IPS-NIHi7 (cell line): ENCODE measurements around the gene CCER1.

ENCODE experiments used
- DNase-seq: peaks from one replicate; pipeline ENCODE4 v3.0.0; 2012; ENCODE audit warnings: mixed read lengths; ENCODE audit errors: extremely low spot score

CCER1 gene

DNA sequence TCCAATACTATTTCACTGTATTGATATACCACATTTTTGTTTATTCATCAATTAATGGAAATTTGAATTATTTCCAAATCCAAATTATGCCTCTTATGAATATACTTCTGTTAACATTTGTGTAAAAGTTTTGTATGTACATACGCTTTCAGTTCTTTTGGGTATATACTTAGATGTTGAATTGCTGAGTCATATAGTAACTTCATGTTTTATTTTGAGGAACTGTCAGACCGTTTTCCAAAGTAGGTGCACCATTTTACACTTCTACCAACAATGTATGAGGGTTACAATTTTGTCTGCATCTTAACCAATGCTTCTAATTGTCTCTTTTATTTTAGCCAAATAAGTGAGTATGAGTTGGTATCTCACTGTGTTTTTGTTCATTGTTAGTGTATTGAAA is 10.2 kb upstream of the CCER1 start:
- no peak for DNase-seq

DNA sequence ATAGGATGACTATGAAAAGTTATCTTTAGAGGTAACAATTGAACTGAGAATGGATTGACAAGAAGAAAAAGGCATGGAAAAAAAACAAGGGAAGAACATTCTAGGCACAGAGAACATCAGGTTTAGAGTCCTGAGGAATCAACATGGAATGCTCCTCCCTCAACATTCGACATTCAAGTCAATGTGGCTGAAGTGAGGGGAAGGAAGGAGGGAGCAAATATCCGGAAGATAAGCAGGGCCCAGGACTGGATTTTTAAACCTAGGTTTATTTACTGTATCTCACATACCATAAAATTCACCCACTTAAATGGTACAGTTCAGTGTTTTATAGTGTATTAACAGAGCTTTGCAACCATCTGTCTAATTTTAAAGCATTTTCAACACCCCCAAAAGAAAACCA is 9.6 kb upstream of the CCER1 start:
- DNase-seq: no peak

DNA sequence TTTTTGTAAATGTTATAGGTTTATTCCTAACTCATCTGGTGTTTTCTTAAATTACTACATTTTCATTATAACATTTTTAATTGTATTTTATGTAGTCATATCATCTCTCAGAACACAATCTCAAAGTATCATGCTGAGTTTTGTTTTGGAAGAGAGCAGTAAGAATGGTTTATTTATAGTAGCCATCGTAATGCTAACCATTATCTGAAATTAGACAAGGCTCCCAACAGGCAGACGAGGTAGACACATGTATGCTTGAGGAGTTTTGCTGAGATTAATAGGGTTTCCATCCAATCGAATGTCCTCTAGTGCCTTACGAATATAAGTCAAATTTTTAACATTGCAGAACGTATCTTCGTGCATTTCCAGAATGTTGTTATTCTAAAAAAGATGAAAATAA is 9.0 kb upstream of the CCER1 start:
- no peak for DNase-seq

DNA sequence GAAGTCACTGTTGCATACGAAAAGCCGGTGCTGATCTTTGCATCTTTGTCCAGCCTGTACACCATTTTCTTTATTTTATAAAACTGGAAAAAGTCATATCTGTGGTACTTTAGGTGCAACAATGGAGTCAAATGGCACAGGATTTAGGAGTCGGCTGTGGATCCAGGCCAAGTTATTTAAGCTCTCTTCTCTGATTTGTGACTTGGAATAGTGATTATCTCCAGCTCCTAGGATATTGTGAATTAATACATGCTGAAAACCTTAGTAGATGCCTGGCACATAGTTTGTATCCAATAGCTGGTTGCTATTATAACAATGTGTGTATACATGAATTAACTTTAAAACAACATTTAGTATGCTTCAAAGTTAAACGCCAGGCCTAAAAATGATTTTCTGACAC is 6.2 kb upstream of the CCER1 start:
- DNase-seq: no peak

DNA sequence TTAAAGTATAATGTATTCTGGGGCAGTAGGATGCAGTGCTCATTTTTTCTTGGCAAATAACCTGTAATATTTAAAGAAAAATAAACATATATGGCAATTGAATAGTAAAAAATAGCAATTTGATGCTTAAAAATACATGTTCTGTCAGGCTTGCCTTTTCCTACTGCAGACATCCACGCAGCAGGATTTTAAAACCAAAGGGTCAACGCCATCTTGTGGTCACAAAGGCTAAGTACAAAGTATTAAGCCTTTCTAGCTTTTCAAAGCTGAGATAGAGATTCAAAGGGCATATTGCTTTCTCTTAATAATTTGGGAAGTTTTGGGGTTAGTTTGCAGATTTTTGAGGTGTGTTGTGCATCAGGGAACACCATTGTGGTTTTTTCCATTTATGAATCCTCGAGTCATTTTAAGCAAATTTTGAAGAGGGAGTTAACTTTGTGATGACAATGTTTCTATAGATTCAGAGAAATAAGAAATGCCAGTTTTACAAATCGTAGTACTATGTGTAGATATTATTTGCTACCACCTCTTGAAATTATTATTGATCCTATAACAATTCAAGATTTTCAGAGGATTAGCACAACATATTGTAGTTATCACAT is 4.7 kb upstream of the CCER1 start:
- peak; percentile 30 for DNase-seq

DNA sequence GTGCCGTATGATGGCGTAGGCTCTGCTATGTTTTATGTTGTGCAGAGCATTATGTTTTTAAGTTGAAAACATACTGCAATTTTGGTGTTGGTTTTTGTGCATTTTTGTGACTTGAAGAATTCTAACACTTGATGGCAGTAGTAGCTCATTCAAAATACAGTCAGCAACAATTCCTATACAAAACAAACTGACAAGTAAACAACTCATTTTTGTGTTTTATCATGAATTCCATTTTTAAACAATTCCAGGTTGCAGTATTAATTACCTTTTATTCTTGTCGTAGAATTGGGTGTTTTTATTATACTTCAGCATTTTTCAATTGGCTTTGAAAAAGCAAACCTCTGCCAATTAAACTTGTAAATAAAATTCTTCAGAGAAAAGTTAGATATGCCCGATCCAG is 4.1 kb upstream of the CCER1 start:
- DNase-seq: no peak

DNA sequence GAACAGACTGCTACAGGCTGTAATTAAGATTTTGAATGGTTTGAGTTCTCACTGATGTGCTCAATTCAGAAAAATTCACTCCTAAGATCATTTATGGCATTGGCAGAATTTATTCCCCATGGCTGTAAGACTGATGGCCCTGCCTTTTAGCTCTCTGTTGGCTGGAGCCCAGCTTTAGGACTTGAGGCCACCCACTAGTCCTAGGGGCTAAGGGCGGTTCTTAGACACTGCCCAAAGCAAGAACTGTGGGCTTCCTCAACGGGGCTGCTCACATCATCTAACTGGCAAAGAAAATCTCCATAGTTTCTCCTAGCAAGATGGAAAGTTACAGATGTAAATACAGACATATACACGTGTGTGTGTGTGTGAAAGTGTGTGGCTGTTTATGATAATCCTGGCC is 3.4 kb upstream of the CCER1 start:
- no peak for DNase-seq

DNA sequence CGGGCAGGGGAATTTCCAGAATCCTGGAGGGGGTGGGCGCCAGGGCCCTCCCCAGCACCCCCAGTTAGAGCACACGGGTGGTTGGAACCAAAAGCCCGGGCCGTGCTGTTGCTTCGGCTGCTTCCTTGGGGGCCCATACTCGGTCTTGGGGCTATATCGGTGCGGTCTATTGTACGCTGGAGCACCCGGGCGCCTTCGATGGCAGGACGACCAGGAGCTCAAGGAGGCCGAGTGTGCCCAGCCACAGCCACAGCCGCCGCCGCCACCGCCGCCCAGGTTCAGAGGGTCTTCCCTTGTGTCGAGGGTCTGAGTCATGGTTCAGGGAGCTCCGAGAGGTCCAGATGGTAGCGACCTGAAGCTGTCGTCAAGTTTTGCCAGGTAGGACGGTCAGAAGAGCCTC is 548 bp downstream of the CCER1 start:
- DNase-seq: no peak

DNA sequence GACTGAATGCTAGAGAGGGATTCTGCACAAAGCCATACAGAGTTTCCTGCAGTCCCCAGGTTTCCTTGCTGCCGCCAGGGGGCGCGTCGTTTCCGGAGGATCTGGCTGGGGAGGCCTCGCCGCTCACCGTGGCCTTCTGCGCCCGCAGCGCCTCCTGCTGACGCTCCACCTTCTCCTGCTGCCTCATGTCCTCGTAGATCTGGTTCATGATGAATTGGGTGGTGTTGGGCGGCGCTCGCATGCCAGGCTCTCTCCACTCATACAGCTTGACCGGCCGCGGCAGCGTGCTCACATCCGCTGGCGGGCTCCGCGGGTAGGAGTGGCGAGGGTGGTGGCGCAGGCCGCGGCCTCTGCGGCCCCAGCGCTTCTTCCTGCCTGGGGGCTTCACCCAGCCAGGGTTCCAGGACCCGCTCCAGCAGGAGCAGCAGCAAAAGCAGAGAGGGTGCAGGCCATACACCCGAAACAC is 987 bp downstream of the CCER1 start:
- DNase-seq: peak; percentile 77

DNA sequence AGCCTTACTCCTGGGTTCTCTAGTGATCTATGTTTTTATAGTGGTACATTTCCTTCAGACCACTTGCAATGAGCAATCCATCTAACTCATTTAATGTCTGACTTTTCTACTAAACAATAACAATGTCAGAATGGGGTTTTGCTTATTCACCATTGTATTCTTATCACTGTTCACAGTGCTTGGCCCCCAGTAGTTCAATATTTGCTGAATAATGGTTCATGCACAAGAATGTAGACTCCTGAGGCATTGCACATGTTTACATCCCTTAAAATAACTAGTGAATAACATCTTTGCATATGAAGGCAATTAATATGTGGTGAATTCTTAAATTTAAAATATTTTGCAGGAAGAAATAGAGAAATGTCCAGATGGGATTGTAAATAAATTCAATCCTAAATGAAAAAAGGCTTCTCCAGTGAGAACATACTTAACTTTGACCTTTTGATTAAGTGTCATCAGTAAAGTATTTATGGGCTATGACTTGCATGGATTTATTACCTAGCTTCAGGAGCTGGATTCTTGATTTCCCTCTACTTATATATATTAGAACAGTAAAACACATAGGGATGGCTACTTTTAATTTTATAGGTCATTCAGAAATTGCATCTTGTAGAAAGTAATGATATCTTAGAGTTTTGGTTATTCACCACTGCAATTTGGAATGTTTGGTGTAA is 3.4 kb downstream of the CCER1 start:
- no peak for DNase-seq

DNA sequence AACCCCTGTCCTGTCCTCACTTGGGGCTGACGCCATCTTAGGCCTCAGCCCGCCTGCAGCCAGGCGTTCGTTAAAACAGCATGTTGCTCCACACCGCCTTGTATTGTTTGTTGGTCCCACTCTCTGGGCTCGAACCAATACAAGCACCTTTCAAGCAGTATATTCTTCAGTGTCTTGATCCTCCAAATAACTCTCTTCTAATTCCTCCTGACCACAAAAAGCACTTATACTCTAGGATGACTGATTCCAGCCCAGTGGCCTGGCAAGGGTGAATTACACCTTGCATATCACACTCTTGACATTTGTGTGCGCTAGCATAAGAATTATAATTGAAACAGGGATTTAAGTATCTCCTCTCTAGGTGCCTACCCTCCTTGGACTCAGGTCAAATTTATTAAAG is 7.1 kb downstream of the CCER1 start:
- no peak for DNase-seq

DNA sequence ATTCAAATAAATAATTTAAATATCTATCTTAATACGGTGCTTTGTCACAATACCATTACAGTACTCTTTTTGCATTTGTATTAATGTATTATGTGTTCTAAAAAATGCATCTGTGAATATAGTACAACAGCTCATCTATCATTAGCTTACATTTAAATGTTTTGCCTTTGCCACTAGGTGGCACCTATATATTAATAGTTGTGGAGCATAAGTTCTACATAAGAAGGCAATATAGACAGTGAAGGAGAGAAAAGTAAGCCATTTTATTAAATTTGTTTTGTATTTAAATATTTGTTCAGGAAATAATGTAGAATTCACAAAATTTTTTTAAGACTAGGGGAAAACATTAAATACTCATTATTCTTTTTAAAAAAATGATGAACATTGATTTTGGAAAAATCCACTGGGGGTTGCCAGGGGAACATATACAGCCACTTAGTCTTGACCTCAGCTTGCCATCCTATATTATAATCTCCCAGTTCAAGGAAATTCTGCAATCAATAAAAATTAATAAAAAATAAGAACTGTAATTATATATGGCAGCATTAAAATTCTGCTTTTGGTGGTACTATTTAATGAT is 9.8 kb downstream of the CCER1 start:
- no peak for DNase-seq

DNA sequence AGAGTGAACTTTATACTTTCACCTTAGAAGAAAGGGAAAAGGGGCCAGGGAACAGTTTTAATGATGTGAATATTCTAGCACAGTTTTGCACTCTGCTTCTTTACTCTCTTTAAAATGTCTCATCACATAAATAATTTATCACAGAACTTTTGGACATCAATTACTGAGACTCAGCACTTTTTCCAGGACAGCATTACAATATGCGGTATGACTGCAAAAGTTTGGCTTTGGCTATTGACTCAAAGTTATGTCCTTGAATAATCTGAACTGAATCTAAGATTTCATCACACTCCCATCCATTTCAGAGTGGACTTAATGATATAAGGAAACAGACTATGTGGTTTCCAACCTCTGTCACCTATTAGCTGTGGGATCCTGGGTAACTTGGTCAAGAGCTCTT is 11.7 kb downstream of the CCER1 start:
- no peak for DNase-seq

DNA sequence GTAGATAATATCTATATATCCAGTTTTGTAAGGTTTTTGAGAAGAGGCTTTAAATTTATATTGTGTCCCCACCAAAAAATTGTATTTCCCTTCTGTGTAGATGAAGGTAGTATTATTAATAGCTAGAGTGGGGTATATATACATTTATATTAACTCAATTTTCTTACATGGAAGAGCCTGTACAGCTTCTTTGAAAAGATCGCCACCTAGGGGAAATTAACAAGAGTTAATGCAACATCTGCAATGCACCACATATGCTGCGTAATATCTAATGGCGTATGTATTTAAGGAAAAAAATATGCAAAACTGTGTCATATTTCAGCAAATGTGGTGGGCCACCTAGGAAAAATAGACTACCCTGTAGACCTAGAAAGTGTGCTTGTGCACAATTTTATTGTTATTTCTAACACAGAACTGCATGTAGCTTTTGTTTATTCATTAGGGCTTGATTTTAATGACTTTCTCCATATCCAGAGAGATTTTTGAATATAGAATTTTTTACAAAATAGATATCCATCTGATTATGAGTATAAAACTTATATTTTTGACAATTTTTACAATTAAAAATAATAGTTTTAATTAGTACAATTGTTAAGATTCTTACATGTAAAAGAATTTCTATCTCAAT is 14.0 kb downstream of the CCER1 start:
- no peak for DNase-seq

DNA sequence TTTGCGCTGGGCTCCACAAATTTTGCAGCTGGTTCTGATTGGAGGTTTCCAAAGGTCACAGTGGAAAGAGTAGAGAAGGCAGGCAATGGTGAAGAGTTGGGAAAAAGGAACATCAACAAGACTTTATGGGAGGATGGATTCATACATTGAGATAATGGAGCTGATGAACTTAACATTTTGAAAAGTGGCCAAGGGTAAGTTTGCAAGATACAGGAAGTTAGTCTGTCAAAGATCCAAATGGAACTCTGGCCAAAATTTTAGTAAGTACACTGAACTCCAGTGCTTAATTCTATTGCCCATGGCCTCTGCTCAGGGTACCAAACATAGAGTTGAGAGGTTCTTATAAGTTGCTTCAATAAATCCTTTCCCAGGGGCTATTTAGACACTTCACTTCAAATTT is 15.6 kb downstream of the CCER1 start:
- no peak for DNase-seq

DNA sequence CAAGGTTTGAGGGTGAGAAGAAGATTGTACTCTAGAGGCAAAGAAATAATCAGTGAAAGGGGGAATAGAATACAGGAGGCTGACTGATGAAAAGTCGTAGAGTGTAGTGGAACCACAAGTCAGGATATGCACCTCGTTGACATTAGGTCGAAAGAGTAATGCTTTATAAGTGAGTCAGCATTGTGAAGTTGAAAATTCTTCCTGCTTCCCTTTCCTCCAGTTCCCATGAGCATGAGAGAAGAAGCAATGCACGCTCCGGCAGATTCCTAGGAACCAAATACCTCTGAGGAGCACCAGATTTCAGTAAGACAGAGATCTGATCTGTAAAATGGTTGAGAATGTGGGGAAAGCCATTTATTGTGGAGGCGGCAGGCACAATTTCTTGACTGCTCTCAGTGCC is 16.5 kb downstream of the CCER1 start:
- DNase-seq: no peak

DNA sequence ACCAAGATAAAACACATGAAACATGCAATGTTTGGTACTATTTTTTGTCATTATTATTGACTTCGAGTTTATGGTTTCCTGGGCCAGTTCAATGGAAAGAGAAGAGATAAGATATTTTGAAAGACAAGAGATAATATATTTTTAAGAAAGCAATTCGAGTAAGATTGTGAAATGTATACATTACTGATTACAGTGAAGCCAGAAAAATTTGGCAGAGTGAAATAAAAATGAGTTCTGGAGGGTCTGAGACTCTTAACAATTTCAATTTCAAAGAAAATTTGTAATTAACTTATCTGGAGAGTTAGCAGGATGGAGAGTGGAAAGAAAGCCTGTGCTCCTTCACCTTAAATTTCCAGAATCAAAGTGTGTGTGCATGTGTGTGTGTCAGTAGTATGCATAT is 17.3 kb downstream of the CCER1 start:
- DNase-seq: no peak

DNA sequence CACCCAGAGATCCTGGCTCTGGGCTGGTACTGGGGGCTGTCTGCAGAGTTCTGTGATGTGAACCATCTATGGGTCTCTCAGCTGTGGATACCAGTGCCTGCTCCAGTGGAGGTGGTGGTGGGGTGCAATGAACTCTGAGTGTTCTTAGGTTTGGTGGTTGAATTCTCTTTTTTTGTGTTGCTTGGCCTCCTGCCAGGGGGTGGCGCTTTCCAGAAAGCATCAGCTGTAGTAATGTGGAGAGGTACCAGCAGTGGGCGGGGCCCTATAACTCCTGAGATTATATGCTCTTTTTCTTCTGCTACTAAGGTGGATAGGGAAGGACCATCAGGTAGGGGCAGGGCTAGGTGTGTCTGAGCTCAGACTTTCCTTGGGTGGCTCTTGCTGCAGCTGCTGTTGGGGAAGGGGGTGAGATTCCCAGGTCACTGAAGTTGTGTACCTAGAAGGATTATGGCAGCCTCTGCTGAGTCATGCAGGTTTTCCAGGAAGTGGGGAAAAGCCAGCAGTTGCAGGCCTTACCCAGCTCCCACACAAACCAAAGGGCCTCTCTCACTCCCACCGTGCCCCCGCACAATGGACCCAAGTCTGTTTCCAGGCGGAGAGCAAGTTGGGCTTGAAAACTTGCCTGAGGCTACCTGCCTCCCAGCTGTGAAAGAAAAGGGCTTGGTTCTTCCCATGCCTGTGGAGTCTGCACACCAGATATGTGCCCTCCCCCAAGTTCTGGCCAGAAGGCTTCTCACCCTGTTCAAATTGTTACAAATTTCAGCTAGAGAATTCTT is 18.6 kb downstream of the CCER1 start:
- DNase-seq: no peak

DNA sequence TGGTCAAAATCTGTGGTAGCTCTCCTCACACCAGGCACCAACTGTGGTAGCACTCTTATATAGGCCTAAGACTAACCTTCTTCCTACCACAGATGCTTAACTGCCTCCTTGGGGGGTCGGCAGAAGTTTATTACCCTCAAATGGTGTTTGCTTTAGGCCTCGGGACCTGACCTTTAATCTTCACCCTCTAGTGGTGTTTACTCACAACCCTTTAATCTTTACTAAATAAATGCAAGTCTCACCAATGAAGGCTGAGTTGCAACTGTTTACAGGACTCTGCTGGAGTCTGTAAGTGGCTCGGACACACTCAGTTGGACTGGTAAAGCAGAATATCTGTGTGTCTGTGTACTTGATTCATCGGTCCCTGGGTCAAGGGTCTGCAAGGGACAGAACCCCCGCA is 29.4 kb downstream of the CCER1 start:
- peak; percentile 11 for DNase-seq

DNA sequence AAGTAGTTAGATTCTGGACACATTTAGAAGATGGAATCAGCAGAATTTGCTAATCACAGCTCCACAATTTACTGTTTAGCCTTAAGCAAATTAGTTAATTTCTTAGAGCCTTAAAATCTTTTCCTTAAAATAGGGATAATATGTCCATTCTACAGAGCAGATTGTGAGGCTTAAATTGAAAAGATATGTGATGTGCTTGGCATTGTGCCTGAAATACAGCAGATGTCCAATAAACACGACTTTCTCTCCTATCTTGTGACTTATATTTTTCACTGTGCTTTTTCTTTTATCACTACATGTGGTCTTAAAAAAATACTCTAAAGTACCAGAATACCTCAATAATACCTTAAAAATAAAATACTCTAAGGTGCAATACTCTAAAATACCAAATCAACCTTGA is 30.6 kb downstream of the CCER1 start:
- no peak for DNase-seq

DNA sequence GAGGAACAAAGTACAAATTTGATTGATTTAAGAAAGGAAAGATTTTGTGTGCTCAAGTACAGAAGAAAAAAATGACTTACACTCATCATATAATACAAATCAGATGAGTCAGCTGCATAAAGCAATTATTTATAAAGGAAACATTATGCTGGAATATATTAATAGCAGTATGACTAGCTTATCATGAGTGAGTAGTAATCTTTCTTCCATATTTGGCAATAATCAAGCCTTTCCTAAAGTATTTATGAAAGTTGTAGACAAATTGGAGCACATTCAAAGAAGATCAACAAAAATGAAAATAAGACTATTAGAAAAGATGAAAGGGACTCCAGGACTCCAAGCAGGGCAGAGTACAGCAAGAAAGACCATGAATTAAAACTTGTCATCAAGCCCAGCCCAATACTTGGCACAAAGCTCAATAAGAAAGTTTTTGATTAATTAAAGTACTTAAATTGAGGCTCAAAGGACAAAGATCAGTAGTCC is 32.8 kb downstream of the CCER1 start:
- no peak for DNase-seq

DNA sequence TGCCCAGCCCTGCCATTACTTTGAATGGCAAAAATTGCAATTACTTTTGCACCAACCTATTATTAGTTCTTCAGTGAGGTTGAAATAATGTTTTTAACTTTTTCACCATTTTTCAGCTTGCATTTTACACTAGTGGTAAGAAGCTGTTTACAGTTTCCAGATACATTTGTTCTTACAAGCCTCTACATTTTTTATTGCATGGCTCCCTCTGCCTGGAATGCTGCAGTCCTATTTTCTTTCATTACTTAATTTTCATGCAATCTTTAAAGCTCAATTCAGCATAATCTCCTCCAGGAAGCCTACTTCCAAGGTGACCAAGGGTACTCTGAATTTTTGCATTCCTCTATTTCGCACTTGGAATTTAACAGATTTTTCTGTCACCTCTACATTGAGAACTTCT is 33.4 kb downstream of the CCER1 start:
- DNase-seq: no peak
